ENCODE results near the gene RANBP9.

The RANBP9 gene

DNA sequence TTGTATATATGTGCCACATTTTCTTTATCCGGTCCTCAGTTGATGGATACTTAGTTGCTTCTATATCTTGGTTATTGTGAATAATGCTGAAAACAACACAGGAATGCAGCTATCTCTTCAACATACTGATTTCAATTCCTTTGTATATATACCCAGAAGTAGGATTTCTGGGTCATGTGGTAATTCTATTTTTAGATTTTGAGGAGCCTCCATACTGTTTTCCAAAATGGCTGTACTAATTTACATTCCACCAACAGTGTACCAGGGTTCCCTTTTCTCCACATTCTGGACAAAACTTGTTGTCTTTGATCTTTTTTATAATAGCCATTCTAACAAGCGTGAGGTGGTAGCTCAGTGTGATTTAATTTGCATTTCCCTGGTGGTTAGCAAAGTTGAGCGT, 135.6 kb downstream of the RANBP9 start:
- no peak for TF ChIP-seq POLR2A (IDR thresholded peaks at IDR 0.05; ENCODE audit: low read depth, low read length)
- DNase-seq (ENCODE audit: insufficient read length, low spot score): no peak
- FAIRE-seq: no peak

DNA sequence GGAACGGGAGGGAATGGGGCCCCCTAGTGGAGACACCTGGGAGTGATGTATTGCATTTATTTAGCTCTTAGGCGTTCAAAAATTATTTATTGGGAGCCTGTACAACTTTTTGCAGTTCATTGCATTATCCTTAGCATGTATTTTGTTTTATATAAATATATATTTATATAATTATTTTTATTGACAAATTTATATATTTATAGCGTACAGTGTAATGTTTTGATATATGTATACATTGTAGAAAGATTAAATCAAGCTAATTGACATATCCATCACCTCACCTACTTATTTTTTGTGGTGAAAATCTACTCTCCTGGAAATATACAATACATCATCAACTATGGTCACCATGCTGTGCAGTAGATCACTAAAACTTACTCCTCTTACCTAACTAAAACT, 136.3 kb downstream of the RANBP9 start:
- DNase-seq (ENCODE audit: insufficient read length, low spot score) (no peak), FAIRE-seq (no peak)
- TF ChIP-seq POLR2A (IDR thresholded peaks at IDR 0.05; ENCODE audit: low read depth, low read length): no peak

- peak; percentile 90 for DNase-seq (ENCODE audit: insufficient read length, low spot score)
- FAIRE-seq: peak; percentile 67
These were observed 136.9 kb downstream of the RANBP9 start, which contains the start of gene SIRT5 for GRCh38 chr6:13574571-13575376. SIRT5 (plus strand) TSS chr6:13574601; CDS start chr6:13584111, 9,510 bp downstream.

DNA sequence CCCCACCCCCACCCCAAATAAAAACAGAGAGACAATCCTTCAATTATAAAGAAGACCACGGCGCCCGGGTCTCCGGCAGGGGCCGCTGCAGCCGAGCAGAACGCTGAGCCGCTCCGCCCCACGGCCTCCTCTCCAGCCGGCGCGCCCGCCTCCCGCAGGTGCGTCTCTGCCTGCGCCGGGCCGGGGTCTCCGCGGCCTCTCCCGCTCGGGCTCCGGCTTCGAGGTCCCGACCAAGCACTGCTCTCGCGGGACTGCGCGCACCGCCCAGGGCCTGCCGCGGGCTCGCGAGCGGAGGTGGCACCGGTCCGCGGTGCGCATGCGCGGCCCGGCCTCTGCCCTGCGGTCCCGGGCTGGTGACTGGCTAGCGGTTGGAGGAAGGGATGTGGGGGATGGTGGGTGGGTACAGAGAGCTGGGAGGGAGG, 137.5 kb downstream of the RANBP9 start:
- DNase-seq (ENCODE audit: insufficient read length, low spot score): peak; percentile 98
- FAIRE-seq: peak; percentile 27
- TF ChIP-seq POLR2A (IDR thresholded peaks at IDR 0.05; ENCODE audit: low read depth, low read length): peak; percentile 85

More at GRCh38 chr6:13574571-13575376, 136.9 kb downstream of the RANBP9 start, which contains the start of gene SIRT5:
- TF ChIP-seq POLR2A (IDR thresholded peaks at IDR 0.05; ENCODE audit: low read depth, low read length): peak; percentile 57

- DNase-seq (ENCODE audit: insufficient read length, low spot score) (peak; percentile 54), FAIRE-seq (no peak)
- TF ChIP-seq POLR2A (IDR thresholded peaks at IDR 0.05; ENCODE audit: low read depth, low read length): no peak
These were observed 137.9 kb downstream of the RANBP9 start for GRCh38 chr6:13573669-13574110.

- TF ChIP-seq POLR2A (IDR thresholded peaks at IDR 0.05; ENCODE audit: low read depth, low read length): no peak
- FAIRE-seq: no peak
- no peak for DNase-seq (ENCODE audit: insufficient read length, low spot score)
These were observed 138.5 kb downstream of the RANBP9 start for GRCh38 chr6:13572951-13573654.

DNA sequence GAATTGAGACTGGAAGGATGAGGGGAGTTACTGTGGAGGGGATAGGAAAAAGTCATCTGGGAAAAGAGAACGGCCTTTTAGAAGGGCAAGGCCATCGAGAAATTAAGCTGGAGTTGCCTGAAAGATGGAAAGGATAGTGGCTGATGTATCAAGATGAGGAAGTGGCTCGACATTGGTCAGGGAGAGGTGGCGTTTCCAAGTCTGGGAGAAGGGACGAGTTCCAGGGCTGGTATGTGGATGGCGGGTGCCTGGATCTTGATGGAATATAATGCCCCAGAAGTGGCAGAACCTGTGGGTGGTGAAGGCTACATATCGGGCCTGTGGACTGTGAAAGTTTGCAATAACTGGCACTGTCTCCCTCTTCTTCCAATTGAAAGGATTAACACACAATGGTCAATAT, 139.4 kb downstream of the RANBP9 start:
- no peak for TF ChIP-seq POLR2A (IDR thresholded peaks at IDR 0.05; ENCODE audit: low read depth, low read length)
- FAIRE-seq: no peak
- no peak for DNase-seq (ENCODE audit: insufficient read length, low spot score)
